HCT116 (cell line): ENCODE results near the gene RNF208.

Experiments
- CEBPB ChIP-seq: IDR thresholded peaks from 2 replicates; pipeline ENCODE4 v1.6.1; 2012; ENCODE audit warnings: low read depth
- EZH2 ChIP-seq: fragments of 200-600 bp; sonication (generic); IDR thresholded peaks from 2 replicates; pipeline ENCODE4 v1.6.1; 2017; ENCODE audit warnings: antibody characterized with exemption, mixed run types
- TF ChIP-seq, protein P1 (sequence below), 3 experiments: fragments of 200-600 bp in 1 of 3; sonication (generic) in 1 of 3; IDR thresholded peaks in 2 of 3; conservative IDR thresholded peaks in 1 of 3; 2 replicates each; pipeline ENCODE4 v1.5.1; 2012 to 2017; ENCODE audit warnings: low read depth in 2 of 3, low read length in 2 of 3, antibody characterized with exemption in 1 of 3, borderline replicate concordance in 1 of 3, control low read depth in 1 of 3, mild to moderate bottlenecking in 1 of 3, mixed read lengths in 1 of 3, mixed run types in 1 of 3, moderate library complexity in 1 of 3; ENCODE audit not compliant: insufficient read depth in 1 of 3

DNA sequence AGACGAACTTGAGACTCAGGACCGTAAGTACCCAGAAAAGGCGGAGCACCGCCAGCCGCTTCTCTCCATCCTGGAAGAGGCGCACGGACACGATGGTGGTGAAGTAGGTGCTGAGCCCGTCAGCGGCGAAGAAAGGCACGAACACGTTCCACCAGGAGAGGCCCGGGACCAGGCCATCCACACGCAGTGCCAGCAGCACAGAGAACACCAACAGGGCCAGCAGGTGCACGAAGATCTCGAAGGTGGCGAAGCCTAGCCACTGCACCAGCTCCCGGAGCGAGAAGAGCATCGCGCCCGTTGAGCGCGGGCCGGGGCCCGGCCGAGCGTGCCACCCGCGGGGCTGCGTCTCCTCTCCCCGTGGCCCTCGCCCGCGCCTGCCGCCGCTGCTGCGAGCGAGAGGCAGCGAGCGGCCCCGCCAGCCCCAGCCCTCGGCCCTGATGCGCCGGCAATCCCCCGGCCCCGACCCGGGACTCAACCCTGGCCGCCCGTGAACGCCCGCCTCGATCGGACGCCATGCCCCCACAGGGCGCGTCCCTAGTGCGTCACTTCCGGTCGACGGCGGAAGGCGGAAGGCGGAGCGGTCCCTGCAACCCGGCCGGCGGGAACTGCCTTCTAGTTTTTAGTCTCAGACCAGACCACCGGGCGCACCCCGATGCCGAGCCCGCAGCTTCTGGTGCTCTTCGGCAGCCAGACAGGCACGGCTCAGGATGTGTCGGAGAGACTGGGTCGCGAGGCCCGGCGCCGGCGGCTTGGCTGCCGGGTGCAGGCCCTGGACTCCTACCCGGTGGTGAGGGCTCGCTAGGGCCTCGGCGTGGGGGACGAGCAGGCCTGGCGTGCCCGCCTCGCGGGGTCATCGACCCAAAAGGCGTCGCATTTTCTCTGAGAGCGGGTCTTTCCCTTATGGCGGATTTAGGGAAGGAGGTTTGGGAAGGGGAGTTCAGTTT, 16.6 kb downstream of the RNF208 start, which contains the start of the genes NDOR1 and TMEM203:
- no peak for TF ChIP-seq CEBPB
- TF ChIP-seq EZH2: no peak
- TF ChIP-seq, protein P1, sequence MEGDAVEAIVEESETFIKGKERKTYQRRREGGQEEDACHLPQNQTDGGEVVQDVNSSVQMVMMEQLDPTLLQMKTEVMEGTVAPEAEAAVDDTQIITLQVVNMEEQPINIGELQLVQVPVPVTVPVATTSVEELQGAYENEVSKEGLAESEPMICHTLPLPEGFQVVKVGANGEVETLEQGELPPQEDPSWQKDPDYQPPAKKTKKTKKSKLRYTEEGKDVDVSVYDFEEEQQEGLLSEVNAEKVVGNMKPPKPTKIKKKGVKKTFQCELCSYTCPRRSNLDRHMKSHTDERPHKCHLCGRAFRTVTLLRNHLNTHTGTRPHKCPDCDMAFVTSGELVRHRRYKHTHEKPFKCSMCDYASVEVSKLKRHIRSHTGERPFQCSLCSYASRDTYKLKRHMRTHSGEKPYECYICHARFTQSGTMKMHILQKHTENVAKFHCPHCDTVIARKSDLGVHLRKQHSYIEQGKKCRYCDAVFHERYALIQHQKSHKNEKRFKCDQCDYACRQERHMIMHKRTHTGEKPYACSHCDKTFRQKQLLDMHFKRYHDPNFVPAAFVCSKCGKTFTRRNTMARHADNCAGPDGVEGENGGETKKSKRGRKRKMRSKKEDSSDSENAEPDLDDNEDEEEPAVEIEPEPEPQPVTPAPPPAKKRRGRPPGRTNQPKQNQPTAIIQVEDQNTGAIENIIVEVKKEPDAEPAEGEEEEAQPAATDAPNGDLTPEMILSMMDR (IDR thresholded peaks at IDR 0.05 in 2 of 3, conservative IDR thresholded peaks at IDR 0.05 in 1 of 3; ENCODE audit: borderline replicate concordance in 1 of 3, insufficient read depth in 1 of 3, low read depth in 2 of 3, low read length in 2 of 3): no peak
